Subcutaneous abdominal adipose tissue (tissue), 5 donors: ENCODE results near the gene KRTAP5-5.
A peak's percentile ranks its signal among the peaks of the same experiment; 100 is the strongest.

ENCODE experiments used
- H3K27ac ChIP-seq: one replicate; pipeline ENCODE4 v1.7.0; 2013; ENCODE audit warnings: low read depth, mild to moderate bottlenecking, inconsistent platforms, low read length, moderate library complexity
- H3K27me3 ChIP-seq, 5 donors: one replicate each; pipeline ENCODE4 v1.7.0; 2013; ENCODE audit warnings: low read length in 5 of 5, inconsistent platforms in 1 of 5; ENCODE audit not compliant: control insufficient read depth in 5 of 5, insufficient read depth in 4 of 5
- H3K36me3 ChIP-seq, 5 donors: one replicate each; pipeline ENCODE4 v1.7.0; 2013; ENCODE audit warnings: low read length in 5 of 5; ENCODE audit not compliant: control insufficient read depth in 5 of 5, insufficient read depth in 5 of 5
- H3K4me1 ChIP-seq, 5 donors: one replicate each; pipeline ENCODE4 v1.7.0; 2013; ENCODE audit warnings: low read length in 5 of 5, mild to moderate bottlenecking in 3 of 5, moderate library complexity in 1 of 5; ENCODE audit not compliant: control insufficient read depth in 5 of 5, insufficient read depth in 5 of 5
- H3K4me3 ChIP-seq, 5 donors: one replicate each; pipeline ENCODE4 v1.7.0; 2013; ENCODE audit warnings: low read length in 5 of 5, low read depth in 1 of 5
- H3K9ac ChIP-seq, 5 donors: one replicate each; pipeline ENCODE4 v1.7.0; 2013; ENCODE audit warnings: low read length in 5 of 5, mild to moderate bottlenecking in 4 of 5, moderate library complexity in 3 of 5
- H3K9me3 ChIP-seq, 5 donors: one replicate each; pipeline ENCODE4 v1.7.0; 2013; ENCODE audit warnings: low read length in 5 of 5; ENCODE audit not compliant: control insufficient read depth in 5 of 5
- donor health status: healthy.
- donor health status: healthy.
- donor health status: healthy.
- donor health status: healthy.
- donor health status: healthy.

KRTAP5-5 gene

GRCh38 chr11:1628506-1629325 is 859 bp upstream of the KRTAP5-5 start:
- no peaks in the 10 kb centered on the region for H3K9me3 ChIP-seq
- H3K9ac ChIP-seq = peak overlapping the region in 1 of 5 donors; percentile 35
- no peaks in the 10 kb centered on the region for H3K36me3 ChIP-seq
- H3K27me3 ChIP-seq = peaks cover 11 to 38% (median 28%) of the 10 kb centered on the region in 5 donors
- H3K4me3 ChIP-seq = no peak overlapping the region
- peaks cover 0 to 18% (median 3%) of the 10 kb centered on the region in 5 donors for H3K4me1 ChIP-seq
- no peak overlapping the region for H3K27ac ChIP-seq

- Histone ChIP-seq H3K36me3 (no peaks in the 10 kb centered on the region), H3K27ac (no peak overlapping the region), H3K9me3 (no peaks in the 10 kb centered on the region), H3K4me3 (no peak overlapping the region), H3K27me3 (peaks cover 11 to 41% (median 28%) of the 10 kb centered on the region in 5 donors), H3K4me1 (peaks cover 0 to 18% (median 3%) of the 10 kb centered on the region in 5 donors), H3K9ac (no peak overlapping the region)
Measured at GRCh38 chr11:1630271-1630670, 696 bp downstream of the KRTAP5-5 start.

- Histone ChIP-seq H3K9me3 (no peaks in the 10 kb centered on the region), H3K36me3 (no peaks in the 10 kb centered on the region), H3K4me1 (peaks cover 0 to 22% (median 3%) of the 10 kb centered on the region in 5 donors), H3K9ac (no peak overlapping the region), H3K27me3 (peaks cover 11 to 41% (median 28%) of the 10 kb centered on the region in 5 donors), H3K27ac (no peak overlapping the region), H3K4me3 (no peak overlapping the region)
Measured at GRCh38 chr11:1631066-1631568, 1.5 kb downstream of the KRTAP5-5 start.

- no peak overlapping the region for H3K27ac ChIP-seq
- H3K4me3 ChIP-seq = no peak overlapping the region
- peaks cover 0 to 22% (median 3%) of the 10 kb centered on the region in 5 donors for H3K4me1 ChIP-seq
- H3K9ac ChIP-seq = no peak overlapping the region
- H3K27me3 ChIP-seq = peaks cover 11 to 40% (median 28%) of the 10 kb centered on the region in 5 donors
- no peaks in the 10 kb centered on the region for H3K36me3 ChIP-seq
- H3K9me3 ChIP-seq = no peaks in the 10 kb centered on the region
Measured at GRCh38 chr11:1632053-1632714, 2.6 kb downstream of the KRTAP5-5 start.

- Histone ChIP-seq H3K27ac (no peak overlapping the region), H3K9me3 (no peaks in the 10 kb centered on the region), H3K4me1 (peaks cover 0 to 28% (median 3%) of the 10 kb centered on the region in 5 donors), H3K4me3 (no peak overlapping the region), H3K9ac (no peak overlapping the region), H3K27me3 (peaks cover 5 to 32% (median 26%) of the 10 kb centered on the region in 5 donors), H3K36me3 (no peaks in the 10 kb centered on the region)
Measured at GRCh38 chr11:1633864-1634263, 4.3 kb downstream of the KRTAP5-5 start.

- peaks cover 8 to 31% (median 29%) of the 10 kb centered on the region in 5 donors for H3K27me3 ChIP-seq
- no peak overlapping the region for H3K9ac ChIP-seq
- no peak overlapping the region for H3K27ac ChIP-seq
- no peaks in the 10 kb centered on the region for H3K36me3 ChIP-seq
- peaks cover 0 to 40% (median 10%) of the 10 kb centered on the region in 5 donors for H3K4me1 ChIP-seq
- H3K9me3 ChIP-seq = no peaks in the 10 kb centered on the region
- no peak overlapping the region for H3K4me3 ChIP-seq
Measured at GRCh38 chr11:1636291-1636950, 6.8 kb downstream of the KRTAP5-5 start.

GRCh38 chr11:1637628-1638027 is 8.1 kb downstream of the KRTAP5-5 start:
- Histone ChIP-seq H3K9ac (no peak overlapping the region), H3K27ac (no peak overlapping the region), H3K36me3 (no peaks in the 10 kb centered on the region), H3K4me1 (peaks cover 0 to 31% (median 10%) of the 10 kb centered on the region in 5 donors), H3K27me3 (peaks cover 3 to 25% (median 19%) of the 10 kb centered on the region in 5 donors), H3K9me3 (no peaks in the 10 kb centered on the region), H3K4me3 (no peak overlapping the region)

GRCh38 chr11:1638344-1638743 is 8.8 kb downstream of the KRTAP5-5 start:
- H3K27ac ChIP-seq = no peak overlapping the region
- H3K27me3 ChIP-seq = peaks cover 3 to 30% (median 21%) of the 10 kb centered on the region in 5 donors
- no peak overlapping the region for H3K4me3 ChIP-seq
- peaks cover 0 to 29% (median 10%) of the 10 kb centered on the region in 5 donors for H3K4me1 ChIP-seq
- H3K9ac ChIP-seq = no peak overlapping the region
- H3K9me3 ChIP-seq = no peaks in the 10 kb centered on the region
- H3K36me3 ChIP-seq = no peaks in the 10 kb centered on the region

GRCh38 chr11:1639102-1639620 is 9.6 kb downstream of the KRTAP5-5 start:
- peaks cover 0 to 29% (median 10%) of the 10 kb centered on the region in 5 donors for H3K4me1 ChIP-seq
- H3K9ac ChIP-seq = no peak overlapping the region
- no peak overlapping the region for H3K4me3 ChIP-seq
- no peaks in the 10 kb centered on the region for H3K9me3 ChIP-seq
- no peaks in the 10 kb centered on the region for H3K36me3 ChIP-seq
- no peak overlapping the region for H3K27ac ChIP-seq
- peaks cover 3 to 30% (median 18%) of the 10 kb centered on the region in 5 donors for H3K27me3 ChIP-seq
